ENCODE measurements around the gene LRIG1.

LRIG1 gene

DNA sequence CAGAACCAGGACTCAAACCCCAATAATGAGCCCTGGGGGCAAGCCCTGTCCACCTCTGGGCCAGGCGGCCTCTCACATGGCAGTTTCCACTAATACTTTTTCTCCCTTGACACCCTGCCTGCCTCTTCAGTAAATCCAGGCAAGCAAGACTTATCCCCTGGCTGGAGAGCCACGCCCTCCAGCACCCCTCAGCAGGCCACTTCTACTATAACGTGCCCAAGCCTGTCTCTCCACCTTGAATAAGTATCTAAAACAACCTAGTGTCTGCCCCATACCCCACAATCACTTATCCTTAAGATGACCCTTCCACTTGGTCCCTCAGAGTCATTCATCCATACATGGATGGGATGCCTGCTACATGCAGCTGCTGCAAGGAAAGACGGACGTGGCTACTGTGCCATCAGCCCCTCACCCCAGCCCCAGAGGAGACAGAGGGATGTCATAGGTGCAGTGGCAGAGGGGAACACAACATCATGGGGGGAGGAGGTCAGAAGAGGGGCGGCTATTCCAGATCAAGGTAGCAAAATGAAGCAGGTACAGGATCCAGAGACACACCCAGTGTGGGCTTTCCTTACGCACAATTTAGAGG, 63.4 kb downstream of the LRIG1 start:
- Histone ChIP-seq H3K9me3 (ENCODE audit: control insufficient read depth, insufficient read depth, low read length) (no peaks in the 10 kb centered on the region), H3K4me2 (ENCODE audit: low read length) (no peak overlapping the region), H3K27ac (ENCODE audit: low read depth, low read length) (no peak overlapping the region), H3F3A (ENCODE audit: control insufficient read depth, insufficient read depth) (no peaks in the 10 kb centered on the region), H3K36me3 (ENCODE audit: control insufficient read depth, low read length) (peaks cover 91% of the 10 kb centered on the region), H3K4me1 (ENCODE audit: control insufficient read depth, low read length) (peaks cover 30% of the 10 kb centered on the region), H4K20me1 (ENCODE audit: control insufficient read depth, insufficient read depth, low read depth, low read length) (0 out of 2 replicates have a peak, but pooled peaks cover 3% of the 10 kb centered on the region), H3K27me3 (ENCODE audit: control insufficient read depth, low read length) (no peaks in the 10 kb centered on the region), H3K79me2 (ENCODE audit: control insufficient read depth, low read length) (peaks cover 100% of the 10 kb centered on the region), H3K9me2 (replicated peaks; ENCODE audit: control insufficient read depth, low read length) (no peaks in the 10 kb centered on the region), H3K4me3 (ENCODE audit: low read length) (no peak overlapping the region)
- TF ChIP-seq, protein P1, sequence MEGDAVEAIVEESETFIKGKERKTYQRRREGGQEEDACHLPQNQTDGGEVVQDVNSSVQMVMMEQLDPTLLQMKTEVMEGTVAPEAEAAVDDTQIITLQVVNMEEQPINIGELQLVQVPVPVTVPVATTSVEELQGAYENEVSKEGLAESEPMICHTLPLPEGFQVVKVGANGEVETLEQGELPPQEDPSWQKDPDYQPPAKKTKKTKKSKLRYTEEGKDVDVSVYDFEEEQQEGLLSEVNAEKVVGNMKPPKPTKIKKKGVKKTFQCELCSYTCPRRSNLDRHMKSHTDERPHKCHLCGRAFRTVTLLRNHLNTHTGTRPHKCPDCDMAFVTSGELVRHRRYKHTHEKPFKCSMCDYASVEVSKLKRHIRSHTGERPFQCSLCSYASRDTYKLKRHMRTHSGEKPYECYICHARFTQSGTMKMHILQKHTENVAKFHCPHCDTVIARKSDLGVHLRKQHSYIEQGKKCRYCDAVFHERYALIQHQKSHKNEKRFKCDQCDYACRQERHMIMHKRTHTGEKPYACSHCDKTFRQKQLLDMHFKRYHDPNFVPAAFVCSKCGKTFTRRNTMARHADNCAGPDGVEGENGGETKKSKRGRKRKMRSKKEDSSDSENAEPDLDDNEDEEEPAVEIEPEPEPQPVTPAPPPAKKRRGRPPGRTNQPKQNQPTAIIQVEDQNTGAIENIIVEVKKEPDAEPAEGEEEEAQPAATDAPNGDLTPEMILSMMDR (IDR thresholded peaks at IDR 0.05; ENCODE audit: low read depth, low read length, poor library complexity, severe bottlenecking), result no peak
- no peak for TF ChIP-seq EZH2phosphoT487 (IDR thresholded peaks at IDR 0.05; ENCODE audit: borderline replicate concordance, low read length)

DNA sequence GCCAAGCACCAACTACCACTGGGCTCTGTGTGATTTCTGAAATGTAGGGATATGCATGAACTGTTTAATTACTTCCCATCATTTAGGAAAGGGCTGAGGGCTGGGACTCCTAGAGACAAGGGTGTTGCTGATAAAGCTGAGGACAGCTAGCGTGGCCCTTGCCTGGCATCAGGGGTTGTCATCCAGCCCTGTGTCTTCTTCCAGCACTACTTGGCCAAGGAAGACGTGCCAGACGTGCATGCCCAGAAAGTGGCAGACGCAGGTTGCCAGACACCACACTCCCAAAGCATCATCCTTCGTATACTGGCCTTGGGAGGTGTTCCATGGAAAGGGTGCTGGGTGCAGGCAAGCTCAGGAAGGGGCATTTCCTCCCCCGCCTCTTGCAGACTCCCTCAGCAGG, 64.8 kb downstream of the LRIG1 start:
- Histone ChIP-seq H3F3A (ENCODE audit: control insufficient read depth, insufficient read depth) (no peaks in the 10 kb centered on the region), H3K4me2 (ENCODE audit: low read length) (no peak overlapping the region), H3K4me1 (ENCODE audit: control insufficient read depth, low read length) (peaks cover 16% of the 10 kb centered on the region), H3K9me3 (ENCODE audit: control insufficient read depth, insufficient read depth, low read length) (no peaks in the 10 kb centered on the region), H3K79me2 (ENCODE audit: control insufficient read depth, low read length) (peaks cover 100% of the 10 kb centered on the region), H3K4me3 (ENCODE audit: low read length) (no peak overlapping the region), H3K36me3 (ENCODE audit: control insufficient read depth, low read length) (peaks cover 91% of the 10 kb centered on the region), H3K9me2 (replicated peaks; ENCODE audit: control insufficient read depth, low read length) (no peaks in the 10 kb centered on the region), H3K27ac (ENCODE audit: low read depth, low read length) (no peak overlapping the region), H4K20me1 (ENCODE audit: control insufficient read depth, insufficient read depth, low read depth, low read length) (0 out of 2 replicates have a peak, but pooled peaks cover 3% of the 10 kb centered on the region), H3K27me3 (ENCODE audit: control insufficient read depth, low read length) (no peaks in the 10 kb centered on the region)
- TF ChIP-seq EZH2phosphoT487 (IDR thresholded peaks at IDR 0.05; ENCODE audit: borderline replicate concordance, low read length), result no peak
- TF ChIP-seq, protein P1 (IDR thresholded peaks at IDR 0.05; ENCODE audit: low read depth, low read length, poor library complexity, severe bottlenecking), result no peak

DNA sequence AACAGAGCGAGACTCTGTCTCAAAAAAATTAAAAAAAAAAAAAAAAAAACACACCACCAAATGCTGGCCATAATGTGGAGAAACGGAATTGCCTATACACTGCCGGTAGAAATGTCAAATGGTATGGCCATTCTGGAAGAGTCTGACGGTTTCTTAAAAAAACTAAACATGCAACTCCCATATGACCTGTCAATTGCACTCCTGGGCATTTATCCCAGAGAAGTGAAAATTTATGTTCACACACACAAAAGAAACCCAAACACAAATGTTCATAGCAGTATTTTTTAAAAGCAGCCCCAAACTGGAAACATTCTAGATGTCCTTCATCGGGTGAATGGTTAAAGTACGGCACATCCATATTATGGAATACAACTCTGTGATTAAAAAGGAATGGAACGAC, 66.1 kb downstream of the LRIG1 start:
- Histone ChIP-seq H3K4me1 (ENCODE audit: control insufficient read depth, low read length) (peaks cover 3% of the 10 kb centered on the region), H3K27me3 (ENCODE audit: control insufficient read depth, low read length) (no peaks in the 10 kb centered on the region), H3K9me3 (ENCODE audit: control insufficient read depth, insufficient read depth, low read length) (no peaks in the 10 kb centered on the region), H3K4me3 (ENCODE audit: low read length) (no peak overlapping the region), H4K20me1 (ENCODE audit: control insufficient read depth, insufficient read depth, low read depth, low read length) (0 out of 2 replicates have a peak, but pooled peaks cover 3% of the 10 kb centered on the region), H3F3A (ENCODE audit: control insufficient read depth, insufficient read depth) (no peaks in the 10 kb centered on the region), H3K4me2 (ENCODE audit: low read length) (no peak overlapping the region), H3K79me2 (ENCODE audit: control insufficient read depth, low read length) (peaks cover 100% of the 10 kb centered on the region), H3K36me3 (ENCODE audit: control insufficient read depth, low read length) (peaks cover 92% of the 10 kb centered on the region), H3K27ac (ENCODE audit: low read depth, low read length) (no peak overlapping the region), H3K9me2 (replicated peaks; ENCODE audit: control insufficient read depth, low read length) (no peaks in the 10 kb centered on the region)
- TF ChIP-seq, protein P1 (IDR thresholded peaks at IDR 0.05; ENCODE audit: low read depth, low read length, poor library complexity, severe bottlenecking), result no peak
- TF ChIP-seq EZH2phosphoT487 (IDR thresholded peaks at IDR 0.05; ENCODE audit: borderline replicate concordance, low read length), result no peak
